ENCODE measurements around the gene HPN.

Gene HPN

GRCh38 chr19:35034588-35035382 lies 6.7 kb upstream of the HPN start:
- no peak overlapping the region for H3K4me3 ChIP-seq (ENCODE audit: low read depth, low read length)
- TF ChIP-seq CTCF (IDR thresholded peaks at IDR 0.05; ENCODE audit: borderline replicate concordance, insufficient read depth, low read depth, low read length): no peak

GRCh38 chr19:35037716-35038622 lies 3.6 kb upstream of the HPN start:
- H3K4me3 ChIP-seq (ENCODE audit: low read depth, low read length): no peak overlapping the region
- TF ChIP-seq CTCF (IDR thresholded peaks at IDR 0.05; ENCODE audit: borderline replicate concordance, insufficient read depth, low read depth, low read length): no peak

DNA sequence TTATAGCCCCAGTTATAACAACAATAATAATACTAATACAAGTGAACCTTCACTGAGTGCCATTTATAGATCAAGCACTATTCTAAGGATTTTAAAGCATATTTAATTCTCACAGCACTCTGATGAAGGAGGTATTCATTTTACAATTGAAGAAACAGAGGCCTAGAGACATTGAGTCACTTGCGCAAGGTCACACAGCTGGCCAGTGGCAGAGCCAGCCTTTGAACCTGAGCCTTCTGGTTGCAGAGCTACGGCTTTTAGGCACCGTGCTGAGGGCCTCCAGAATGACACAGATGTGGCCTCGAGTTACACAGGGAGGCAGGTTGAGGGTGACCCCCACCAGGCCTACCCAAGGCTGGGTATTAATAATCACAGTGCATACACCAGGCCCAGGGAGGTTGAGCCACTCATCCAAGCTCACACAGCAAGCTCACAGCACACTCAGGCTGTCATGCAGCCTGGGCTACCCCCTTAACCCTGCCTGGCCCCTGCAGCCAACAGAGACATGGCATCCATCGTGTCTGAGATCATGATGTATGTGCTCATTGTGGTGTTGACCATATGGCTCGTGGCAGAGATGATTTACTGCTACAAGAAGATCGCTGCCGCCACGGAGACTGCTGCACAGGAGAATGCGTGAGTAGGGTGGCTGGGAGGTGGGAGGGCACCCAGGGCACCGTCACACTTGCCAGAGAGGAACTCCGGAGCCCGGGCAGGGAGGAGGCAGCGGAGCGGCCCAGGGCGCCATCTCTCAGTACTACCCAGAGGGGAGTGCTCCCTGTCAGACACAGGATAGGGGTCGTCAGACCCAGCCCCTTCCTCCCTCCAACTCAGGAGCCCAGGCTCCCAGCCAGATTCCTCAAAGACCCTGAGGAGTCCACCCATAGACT lies 2.7 kb upstream of the HPN start:
- no peak overlapping the region for H3K4me3 ChIP-seq (ENCODE audit: low read depth, low read length)

GRCh38 chr19:35039881-35040825 lies 1.4 kb upstream of the HPN start:
- H3K4me3 ChIP-seq (ENCODE audit: low read depth, low read length): no peak overlapping the region
- TF ChIP-seq CTCF (IDR thresholded peaks at IDR 0.05; ENCODE audit: borderline replicate concordance, insufficient read depth, low read depth, low read length): no peak

More for the DNA sequence above, 2.7 kb upstream of the HPN start:
- no peak for TF ChIP-seq CTCF (IDR thresholded peaks at IDR 0.05; ENCODE audit: borderline replicate concordance, insufficient read depth, low read depth, low read length)

DNA sequence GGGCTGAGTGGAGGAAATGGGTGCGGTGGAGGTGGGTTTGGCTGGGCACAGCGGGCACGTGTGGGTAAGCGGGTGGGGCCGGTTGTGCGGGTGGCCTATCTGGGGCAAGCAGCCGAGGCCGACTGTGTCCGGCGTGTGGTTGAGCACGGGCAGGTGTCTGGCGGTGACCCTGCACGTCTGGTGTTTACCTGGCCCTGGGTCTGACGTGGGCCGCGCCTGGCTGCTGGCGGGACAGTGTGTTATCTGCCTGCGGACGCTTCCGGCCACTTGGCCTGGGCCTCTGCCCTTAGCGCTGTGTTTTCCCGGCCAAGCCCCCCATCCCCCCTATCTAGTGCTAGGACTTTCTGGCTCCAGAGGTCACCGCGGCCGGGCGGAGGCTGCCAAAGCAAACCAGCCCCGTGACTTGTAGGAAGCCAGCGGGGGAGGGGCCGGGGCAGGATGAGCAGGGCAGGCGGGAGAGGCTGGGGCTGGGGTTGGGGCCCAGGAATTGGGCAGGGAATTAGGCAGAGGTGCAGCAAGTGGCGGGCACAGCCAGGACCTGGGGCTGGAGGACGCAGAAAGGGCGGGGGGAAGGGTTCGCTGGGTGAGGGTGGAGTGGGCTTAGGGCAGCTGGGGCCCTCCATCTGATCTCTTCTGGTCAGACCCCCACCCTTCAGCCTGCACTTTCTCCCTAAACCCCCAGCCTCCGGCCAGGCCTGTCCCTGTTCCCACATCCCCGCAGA lies 534 bp upstream of the HPN start:
- no peak for TF ChIP-seq CTCF (IDR thresholded peaks at IDR 0.05; ENCODE audit: borderline replicate concordance, insufficient read depth, low read depth, low read length)
- H3K4me3 ChIP-seq (ENCODE audit: low read depth, low read length): no peak overlapping the region
